Measurements from ENCODE around the gene ABHD13. TPM values are rescaled to one million over a fixed set of nuclear protein-coding genes. Genes with fewer than 3 reads are reported as not detected.

Gene ABHD13
- total and polyA plus RNA-seq, 2 experiments from 2014 or later, result 5.4 to 10.4 TPM

GRCh38 chr13:108213946-108214345 lies 4.2 kb upstream of the ABHD13 start:
- Histone ChIP-seq H3K4me1 (ENCODE audit: insufficient read depth) (peaks cover 9% of the 10 kb centered on the region; the same call in 1 of the 2 replicates), H3K9me2 (ENCODE audit: insufficient read depth) (no peaks in the 10 kb centered on the region), H3K4me3 (peak overlapping the region; percentile 74), H2AFZ (peak overlapping the region; percentile 75; the same call in 1 of the 2 replicates), H3K79me2 (replicated peaks; ENCODE audit: insufficient read depth) (peaks cover 3% of the 10 kb centered on the region), H4K20me1 (replicated peaks; ENCODE audit: insufficient read depth) (peaks cover 8% of the 10 kb centered on the region; the same call in 1 of the 2 replicates), H3K4me2 (peak overlapping the region; percentile 87), H3K27me3 (ENCODE audit: insufficient read depth) (no peaks in the 10 kb centered on the region), H3F3A (replicated peaks; ENCODE audit: low read depth) (0 out of 2 replicates have a peak, but pooled peaks cover 3% of the 10 kb centered on the region), H3K27ac (ENCODE audit: low read depth) (no peak overlapping the region), H3K36me3 (ENCODE audit: insufficient read depth) (peaks cover 3% of the 10 kb centered on the region; the same call in 1 of the 2 replicates)
- no peak overlapping the region for H3K27ac Mint-ChIP-seq
- peaks cover 9% of the 10 kb centered on the region; the same call in 2 of the 3 replicates for H3K36me3 Mint-ChIP-seq (ENCODE audit: low read depth)
- ATAC-seq (no peak), DNase-seq (ENCODE audit: low spot score) (no peak)
- peak overlapping the region; percentile 86 for H3K4me3 Mint-ChIP-seq
- peaks cover 6% of the 10 kb centered on the region for H3K27me3 Mint-ChIP-seq (ENCODE audit: insufficient read depth, low read depth, poor library complexity)
- no peaks in the 10 kb centered on the region for H3K9me3 Mint-ChIP-seq
- no peak for TF ChIP-seq EZH2 (IDR thresholded peaks at IDR 0.05; ENCODE audit: low read depth, unreplicated experiment)
- no peak for TF ChIP-seq EZH2phosphoT487 (IDR thresholded peaks at IDR 0.05; ENCODE audit: unreplicated experiment)
- TF ChIP-seq REST (IDR thresholded peaks at IDR 0.05; ENCODE audit: unreplicated experiment), result no peak
- no peak for TF ChIP-seq POLR2AphosphoS5 (IDR thresholded peaks at IDR 0.05; ENCODE audit: low read depth)
- no peak for TF ChIP-seq JUNB (IDR thresholded peaks at IDR 0.05; ENCODE audit: unreplicated experiment)
- TF ChIP-seq CREB1 (CRISPR knock-in tag; IDR thresholded peaks at IDR 0.05; ENCODE audit: low read depth), result no peak
- TF ChIP-seq ZNF114 (CRISPR knock-in tag; IDR thresholded peaks at IDR 0.05), result no peak
- no peak for TF ChIP-seq ZNF331 (CRISPR knock-in tag; IDR thresholded peaks at IDR 0.05; ENCODE audit: low read depth)
- no peak for TF ChIP-seq CTCF (conservative IDR thresholded peaks at IDR 0.05; ENCODE audit: low read depth in 2 of 2)
- TF ChIP-seq NANOG (IDR thresholded peaks at IDR 0.05; ENCODE audit: borderline replicate concordance), result no peak
- no peak for TF ChIP-seq ZNF462 (CRISPR knock-in tag; IDR thresholded peaks at IDR 0.05)
- no peak for TF ChIP-seq ETS1 (IDR thresholded peaks at IDR 0.05)
- TF ChIP-seq STAT1 (IDR thresholded peaks at IDR 0.05; ENCODE audit: unreplicated experiment), result no peak
- peaks cover 11% of the 10 kb centered on the region for H3K4me1 Mint-ChIP-seq
